Spleen (tissue), 7 donors: ENCODE data around the gene INVS.

Experiments used
- POLR2A ChIP-seq, 3 donors: fragments of 450-650 bp; IDR thresholded peaks; one replicate each; pipeline ENCODE4 v1.5.1; 2017; ENCODE audit warnings: antibody characterized with exemption in 3 of 3, mild to moderate bottlenecking in 1 of 3
- POLR2AphosphoS5 ChIP-seq, 3 donors: sonication (generic); formaldehyde crosslinking; IDR thresholded peaks; one replicate each; pipeline ENCODE4 v1.5.1; 2017; ENCODE audit warnings: antibody characterized with exemption in 3 of 3
- TF ChIP-seq, protein P1 (sequence below), 11 experiments: fragments of 200-600 bp in 7 of 11; fragments of 450-650 bp in 4 of 11; sonication (generic) in 4 of 11; IDR thresholded peaks in 8 of 11; conservative IDR thresholded peaks in 3 of 11; 1 replicate in 7 of 11; 2 replicates in 4 of 11; pipeline versions ENCODE4 v1.4.0 to v1.8.0; 2016 to 2021; ENCODE audit warnings: antibody characterized with exemption in 11 of 11, inconsistent platforms in 4 of 11, mild to moderate bottlenecking in 1 of 11
- donor health status: DM: no; HTN: no; CAD: no; lungs with moderate emphysema.
- donor health status: DM: no; HTN: no; CAD: no.
- donor health status: DM: no; HTN: no; CAD: no.

GRCh38 chr9:100284247-100284646 lies 185.2 kb downstream of the INVS start:
- TF ChIP-seq, protein P1, sequence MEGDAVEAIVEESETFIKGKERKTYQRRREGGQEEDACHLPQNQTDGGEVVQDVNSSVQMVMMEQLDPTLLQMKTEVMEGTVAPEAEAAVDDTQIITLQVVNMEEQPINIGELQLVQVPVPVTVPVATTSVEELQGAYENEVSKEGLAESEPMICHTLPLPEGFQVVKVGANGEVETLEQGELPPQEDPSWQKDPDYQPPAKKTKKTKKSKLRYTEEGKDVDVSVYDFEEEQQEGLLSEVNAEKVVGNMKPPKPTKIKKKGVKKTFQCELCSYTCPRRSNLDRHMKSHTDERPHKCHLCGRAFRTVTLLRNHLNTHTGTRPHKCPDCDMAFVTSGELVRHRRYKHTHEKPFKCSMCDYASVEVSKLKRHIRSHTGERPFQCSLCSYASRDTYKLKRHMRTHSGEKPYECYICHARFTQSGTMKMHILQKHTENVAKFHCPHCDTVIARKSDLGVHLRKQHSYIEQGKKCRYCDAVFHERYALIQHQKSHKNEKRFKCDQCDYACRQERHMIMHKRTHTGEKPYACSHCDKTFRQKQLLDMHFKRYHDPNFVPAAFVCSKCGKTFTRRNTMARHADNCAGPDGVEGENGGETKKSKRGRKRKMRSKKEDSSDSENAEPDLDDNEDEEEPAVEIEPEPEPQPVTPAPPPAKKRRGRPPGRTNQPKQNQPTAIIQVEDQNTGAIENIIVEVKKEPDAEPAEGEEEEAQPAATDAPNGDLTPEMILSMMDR (IDR thresholded peaks at IDR 0.05 in 8 of 11, conservative IDR thresholded peaks at IDR 0.05 in 3 of 11) = no peak
- TF ChIP-seq POLR2AphosphoS5 (IDR thresholded peaks at IDR 0.05) = no peak
- TF ChIP-seq POLR2A (IDR thresholded peaks at IDR 0.05) = no peak
